Fibroblast of skin of right quadriceps (primary cell): ENCODE results near the gene VASH1.
A peak's percentile ranks its signal among the peaks of the same experiment; 100 is the strongest.

ENCODE experiments used
- DNase-seq: peaks from one replicate; pipeline ENCODE4 v3.0.0-alpha.2; 2013

Gene VASH1

GRCh38 chr14:76742966-76743365, 18.3 kb upstream of the VASH1 start:
- DNase-seq: no peak

DNA sequence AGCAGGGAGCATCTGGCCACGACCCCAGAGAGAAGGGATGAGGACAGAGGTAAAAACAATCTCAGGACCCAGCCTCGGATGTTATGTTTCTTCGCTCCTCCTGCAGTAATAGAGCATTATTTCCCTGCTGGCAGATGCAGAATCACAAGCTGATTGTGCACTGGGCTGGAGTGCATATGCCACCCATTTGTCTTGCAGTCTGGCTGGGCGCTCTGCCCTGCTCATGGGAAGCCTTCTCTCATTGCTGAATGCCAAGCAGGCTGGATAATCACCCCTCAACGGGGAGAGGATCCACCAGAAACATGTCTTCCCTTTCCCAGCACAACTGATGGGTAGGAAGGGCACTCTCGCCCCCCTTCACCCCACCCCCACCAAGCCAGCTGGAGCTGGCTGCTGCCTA, 8.5 kb upstream of the VASH1 start:
- DNase-seq: no peak

- no peak for DNase-seq
Observed at GRCh38 chr14:76753541-76754198, 7.6 kb upstream of the VASH1 start.

DNA sequence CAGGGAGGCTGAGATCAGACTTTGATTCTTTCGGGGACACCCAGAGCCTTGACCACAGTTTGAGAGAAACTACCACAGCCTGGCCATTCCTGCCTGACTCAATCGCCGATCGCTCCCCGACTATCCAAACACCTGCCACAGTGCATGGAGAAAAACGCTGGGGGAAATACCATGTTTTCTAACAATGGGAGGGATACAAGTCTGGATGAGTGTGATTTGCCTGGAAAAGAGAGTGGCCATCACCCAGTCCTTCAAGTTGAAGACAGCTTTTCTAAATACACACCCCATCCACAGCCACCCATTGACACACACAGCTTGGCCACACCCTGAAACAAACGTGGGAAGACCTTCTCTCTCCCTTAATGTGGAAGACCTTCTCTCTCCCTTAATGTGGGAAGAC, 6.7 kb upstream of the VASH1 start:
- no peak for DNase-seq

DNA sequence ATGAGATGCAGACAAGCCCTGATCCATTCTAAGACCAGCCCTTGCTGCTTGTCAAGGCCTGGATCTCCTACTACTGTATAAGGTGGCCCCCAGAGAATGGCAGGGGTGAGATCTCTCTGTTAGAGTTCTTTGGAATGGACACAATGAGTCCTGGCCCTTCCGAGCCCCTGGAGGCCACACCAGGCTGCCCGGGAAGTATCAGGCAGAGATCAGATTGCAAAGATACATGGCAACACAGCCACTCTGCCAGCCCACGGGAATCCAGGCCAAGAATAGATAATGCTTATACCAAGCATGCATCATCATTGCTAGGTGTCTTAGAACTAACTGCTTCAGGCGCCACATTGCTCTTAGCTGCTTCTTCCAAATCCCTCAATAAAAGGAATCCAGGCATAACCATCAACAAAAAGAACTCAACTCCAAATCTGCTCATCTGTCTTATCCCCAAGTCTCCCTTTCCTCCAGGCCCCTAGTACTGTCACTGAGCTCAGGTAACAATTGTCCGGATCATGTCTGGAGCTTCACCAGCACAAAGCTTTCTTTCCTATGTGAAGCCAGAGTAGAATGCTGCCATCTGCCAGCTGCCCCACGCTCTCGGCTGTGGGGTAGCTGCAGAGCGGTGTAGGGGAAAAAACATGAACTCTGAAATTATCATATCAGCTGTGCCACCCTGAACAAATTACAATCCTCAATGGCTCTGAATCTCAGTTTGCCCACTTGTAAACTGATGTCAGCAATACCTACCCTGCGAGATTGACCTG, 5.5 kb upstream of the VASH1 start:
- DNase-seq: no peak

GRCh38 chr14:76756371-76756750, 4.9 kb upstream of the VASH1 start:
- DNase-seq: no peak

GRCh38 chr14:76759589-76759988, 1.7 kb upstream of the VASH1 start:
- no peak for DNase-seq

DNA sequence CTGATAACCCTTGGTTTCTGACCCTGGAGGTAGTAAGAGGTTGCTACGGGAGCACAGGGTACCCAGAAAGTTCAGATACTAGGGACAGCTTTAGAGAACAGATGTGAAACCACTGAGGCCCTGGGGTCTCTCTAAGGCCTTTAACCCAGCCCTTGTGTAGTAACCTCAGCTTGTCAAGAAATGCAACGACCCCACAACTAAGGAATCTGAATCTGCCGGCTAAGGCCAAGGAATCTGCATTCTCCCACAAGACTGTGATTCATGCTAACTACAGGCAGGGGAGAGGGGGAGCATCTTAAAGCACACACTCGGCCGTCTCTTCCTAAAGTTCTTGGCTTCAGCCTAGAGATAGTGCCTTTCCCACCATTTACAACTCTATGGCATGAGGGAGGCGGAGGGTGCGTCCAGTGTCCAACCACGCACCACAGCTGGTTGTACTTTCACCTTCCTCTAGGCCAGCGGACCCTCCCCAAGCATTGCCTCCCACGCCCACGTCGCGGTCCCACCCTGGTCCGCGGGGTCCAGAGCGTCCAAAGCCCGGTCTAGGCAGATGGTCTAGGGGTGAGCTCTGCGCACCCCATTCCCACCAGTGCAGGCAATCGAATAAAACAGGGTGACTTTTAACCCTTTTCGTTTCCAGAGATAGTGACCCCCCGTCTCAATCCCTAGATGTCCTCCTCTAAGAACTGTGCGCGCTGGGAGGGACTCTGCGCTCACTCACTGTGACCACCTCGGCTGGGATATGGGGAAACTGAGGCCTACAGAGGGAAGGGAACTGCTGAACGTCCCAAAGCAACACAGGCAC, 735 bp upstream of the VASH1 start:
- no peak for DNase-seq

DNA sequence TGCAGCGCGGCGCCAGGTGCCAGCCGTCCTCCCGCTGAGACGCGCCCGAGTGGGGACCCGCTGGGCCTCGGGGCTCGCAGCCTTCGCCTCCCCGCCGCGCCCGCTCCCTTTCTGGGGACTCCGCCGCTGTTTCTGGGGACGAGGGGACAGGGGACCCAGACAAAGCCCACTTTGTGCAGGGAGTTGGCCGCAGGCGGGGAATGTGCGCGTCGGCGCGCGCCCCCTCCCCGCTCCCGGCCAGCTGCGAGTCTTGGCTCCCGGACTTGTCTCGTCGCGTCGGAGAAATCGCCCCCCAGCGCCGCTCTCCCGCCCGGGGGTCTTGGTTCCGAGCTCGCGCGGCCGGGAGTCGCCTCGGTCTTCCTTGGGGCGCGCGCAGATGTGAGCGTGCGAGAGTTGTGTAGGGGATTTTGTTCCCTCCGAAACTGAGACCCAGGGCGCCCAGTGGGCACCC, 717 bp downstream of the VASH1 start:
- DNase-seq: no peak

DNA sequence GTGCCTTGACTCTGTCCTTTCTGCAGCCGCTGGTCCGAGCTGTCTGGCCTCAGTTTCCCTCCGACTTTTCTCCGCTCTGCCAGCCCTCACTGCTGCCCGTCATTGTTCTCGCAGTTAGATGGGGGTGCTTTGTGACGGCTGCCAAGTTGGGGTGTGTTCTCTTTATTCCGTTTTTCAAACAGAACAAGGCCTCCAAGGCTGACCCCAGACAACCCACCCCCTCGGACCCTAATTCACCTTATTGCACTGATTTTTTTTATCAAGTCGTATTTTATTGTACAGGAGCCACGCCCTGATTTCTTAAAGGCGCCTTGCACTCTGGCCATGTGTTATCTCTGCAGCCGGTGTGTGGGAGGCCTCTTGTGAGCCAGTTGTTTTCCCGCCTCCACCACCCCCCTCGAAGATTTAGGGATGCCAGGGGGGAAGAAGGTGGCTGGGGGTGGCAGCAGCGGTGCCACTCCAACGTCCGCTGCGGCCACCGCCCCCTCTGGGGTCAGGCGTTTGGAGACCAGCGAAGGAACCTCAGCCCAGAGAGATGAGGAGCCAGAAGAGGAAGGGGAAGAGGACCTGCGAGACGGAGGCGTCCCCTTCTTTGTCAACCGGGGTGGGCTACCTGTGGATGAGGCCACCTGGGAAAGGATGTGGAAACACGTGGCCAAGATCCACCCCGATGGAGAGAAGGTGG, 1.3 kb downstream of the VASH1 start:
- DNase-seq: no peak

DNA sequence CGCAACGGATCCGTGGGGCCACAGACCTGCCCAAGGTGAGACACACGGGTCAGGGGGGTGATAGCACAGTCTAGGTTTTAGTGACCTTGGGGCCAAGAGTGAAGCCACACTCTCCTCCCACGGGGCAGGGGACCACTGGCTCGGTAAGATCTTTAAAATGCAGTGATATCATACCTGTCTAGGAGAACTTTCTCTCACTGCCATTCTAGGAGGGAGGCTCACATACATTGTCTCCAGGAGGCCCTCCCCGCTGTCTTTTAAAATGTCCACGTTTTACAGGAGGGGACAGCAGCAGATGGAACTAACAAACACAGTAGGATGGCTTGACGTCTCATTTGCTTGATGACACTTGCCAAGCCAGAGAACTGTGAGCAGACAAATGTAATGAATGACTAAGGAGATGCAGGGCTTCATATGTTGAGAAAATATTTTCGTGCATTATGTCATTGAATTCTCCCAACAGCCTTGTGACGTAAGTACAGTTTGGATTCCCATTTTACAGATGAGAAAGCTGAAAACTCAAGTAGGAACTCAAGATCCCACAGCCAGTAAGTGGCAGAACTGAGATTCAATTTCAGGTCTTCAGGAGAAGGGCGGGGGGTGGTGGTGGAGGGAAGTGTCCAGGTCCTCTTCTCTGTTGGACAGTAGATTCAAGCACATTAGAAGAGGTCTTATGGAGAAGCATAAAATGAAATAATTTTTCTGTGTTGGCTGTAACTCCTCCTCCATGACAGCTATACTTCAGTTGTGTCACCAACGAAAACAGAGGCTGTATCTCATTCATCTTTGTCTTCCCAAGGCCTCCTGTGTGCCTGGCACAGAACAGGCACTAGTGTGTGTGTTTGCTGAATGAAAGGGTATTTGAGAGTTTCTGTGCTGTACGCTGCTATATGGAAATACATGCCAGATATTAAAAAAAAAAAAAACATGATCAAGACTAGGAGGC, 2.1 kb downstream of the VASH1 start:
- DNase-seq: peak; percentile 32

GRCh38 chr14:76765461-76765931, 4.2 kb downstream of the VASH1 start:
- no peak for DNase-seq

GRCh38 chr14:76767681-76768656, 6.7 kb downstream of the VASH1 start:
- DNase-seq: no peak

- DNase-seq: no peak
Observed at GRCh38 chr14:76768671-76769500, 7.6 kb downstream of the VASH1 start.

- no peak for DNase-seq
Observed at GRCh38 chr14:76769636-76770292, 8.5 kb downstream of the VASH1 start.

GRCh38 chr14:76770521-76771436, 9.5 kb downstream of the VASH1 start:
- DNase-seq: no peak

GRCh38 chr14:76771437-76771980, 10.2 kb downstream of the VASH1 start:
- no peak for DNase-seq
